GM18505 (cell line): ENCODE data around the gene TM9SF4.
"Not testable (repeated sequence)": the region's sequence is repeated elsewhere in the genome, so short reads cannot be mapped to it uniquely, and the experiment has no call there.

Experiments used
- ATAC-seq: cut with Tn5 transposase; IDR thresholded peaks from one replicate; pipeline ENCODE4 v1.9.1; 2021; ENCODE audit not compliant: unreplicated experiment
- POLR2A ChIP-seq: IDR thresholded peaks from 4 replicates; pipeline ENCODE4 v1.6.1; 2011; ENCODE audit warnings: borderline replicate concordance; ENCODE audit not compliant: insufficient read depth, insufficient read length; ENCODE audit errors: extremely low read depth

TM9SF4 gene

GRCh38 chr20:32111156-32111686 lies 1.7 kb downstream of the TM9SF4 start:
- ATAC-seq = no peak
- no peak for TF ChIP-seq POLR2A

- no peak for TF ChIP-seq POLR2A
- ATAC-seq = no peak
These were observed 2.2 kb downstream of the TM9SF4 start for GRCh38 chr20:32111753-32112152.

GRCh38 chr20:32112841-32113240 lies 3.3 kb downstream of the TM9SF4 start:
- TF ChIP-seq POLR2A = no peak
- no peak for ATAC-seq

- TF ChIP-seq POLR2A = no peak
- ATAC-seq = no peak
These were observed 4.2 kb downstream of the TM9SF4 start for GRCh38 chr20:32113591-32114260.

GRCh38 chr20:32114305-32114960 lies 4.9 kb downstream of the TM9SF4 start:
- ATAC-seq = no peak
- no peak for TF ChIP-seq POLR2A

GRCh38 chr20:32115211-32115767 lies 5.8 kb downstream of the TM9SF4 start:
- ATAC-seq = no peak
- no peak for TF ChIP-seq POLR2A

- no peak for ATAC-seq
- no peak for TF ChIP-seq POLR2A
These were observed 6.6 kb downstream of the TM9SF4 start for GRCh38 chr20:32116079-32116521.

GRCh38 chr20:32116796-32117195 lies 7.3 kb downstream of the TM9SF4 start:
- ATAC-seq = not testable (repeated sequence)

GRCh38 chr20:32118427-32118826 lies 8.9 kb downstream of the TM9SF4 start:
- ATAC-seq = not testable (repeated sequence)

GRCh38 chr20:32119734-32120133 lies 10.2 kb downstream of the TM9SF4 start:
- no peak for TF ChIP-seq POLR2A
- ATAC-seq = no peak

- ATAC-seq = not testable (repeated sequence)
These were observed 12.4 kb downstream of the TM9SF4 start for GRCh38 chr20:32121908-32122307.

GRCh38 chr20:32123088-32123487 lies 13.6 kb downstream of the TM9SF4 start:
- no peak for ATAC-seq
- no peak for TF ChIP-seq POLR2A

GRCh38 chr20:32124916-32125454 lies 15.5 kb downstream of the TM9SF4 start:
- TF ChIP-seq POLR2A = no peak
- ATAC-seq = no peak

GRCh38 chr20:32125506-32125905 lies 16.0 kb downstream of the TM9SF4 start:
- TF ChIP-seq POLR2A = no peak
- no peak for ATAC-seq
